Stomach smooth muscle (tissue), 2 donors: ENCODE results near the gene APH1B.

Source experiments
- H3K27ac ChIP-seq: one replicate; pipeline ENCODE4 v1.7.0; 2013; ENCODE audit warnings: mild to moderate bottlenecking, low read length, inconsistent platforms
- H3K27me3 ChIP-seq, 2 donors: one replicate each; pipeline ENCODE4 v1.7.0; 2013; ENCODE audit warnings: low read length in 2 of 2; ENCODE audit not compliant: insufficient read depth in 2 of 2, control insufficient read depth in 1 of 2
- H3K36me3 ChIP-seq, 2 donors: one replicate each; pipeline ENCODE4 v1.7.0; 2013; ENCODE audit warnings: low read length in 2 of 2; ENCODE audit not compliant: control insufficient read depth in 2 of 2, insufficient read depth in 2 of 2
- H3K4me1 ChIP-seq: one replicate; pipeline ENCODE4 v1.7.0; 2013; ENCODE audit warnings: low read length; ENCODE audit not compliant: control insufficient read depth, insufficient read depth
- H3K4me3 ChIP-seq, 2 donors: one replicate each; pipeline ENCODE4 v1.7.0; 2013; ENCODE audit warnings: low read length in 2 of 2
- H3K9ac ChIP-seq, 2 donors: one replicate each; pipeline ENCODE4 v1.7.0; 2013; ENCODE audit warnings: low read length in 2 of 2, mild to moderate bottlenecking in 1 of 2
- H3K9me3 ChIP-seq, 2 donors: one replicate each; pipeline ENCODE4 v1.7.0; 2013; ENCODE audit warnings: low read length in 2 of 2; ENCODE audit not compliant: control insufficient read depth in 2 of 2
- donor health status: healthy.
- donor health status: Pancreatic carcinoma.

APH1B gene

DNA sequence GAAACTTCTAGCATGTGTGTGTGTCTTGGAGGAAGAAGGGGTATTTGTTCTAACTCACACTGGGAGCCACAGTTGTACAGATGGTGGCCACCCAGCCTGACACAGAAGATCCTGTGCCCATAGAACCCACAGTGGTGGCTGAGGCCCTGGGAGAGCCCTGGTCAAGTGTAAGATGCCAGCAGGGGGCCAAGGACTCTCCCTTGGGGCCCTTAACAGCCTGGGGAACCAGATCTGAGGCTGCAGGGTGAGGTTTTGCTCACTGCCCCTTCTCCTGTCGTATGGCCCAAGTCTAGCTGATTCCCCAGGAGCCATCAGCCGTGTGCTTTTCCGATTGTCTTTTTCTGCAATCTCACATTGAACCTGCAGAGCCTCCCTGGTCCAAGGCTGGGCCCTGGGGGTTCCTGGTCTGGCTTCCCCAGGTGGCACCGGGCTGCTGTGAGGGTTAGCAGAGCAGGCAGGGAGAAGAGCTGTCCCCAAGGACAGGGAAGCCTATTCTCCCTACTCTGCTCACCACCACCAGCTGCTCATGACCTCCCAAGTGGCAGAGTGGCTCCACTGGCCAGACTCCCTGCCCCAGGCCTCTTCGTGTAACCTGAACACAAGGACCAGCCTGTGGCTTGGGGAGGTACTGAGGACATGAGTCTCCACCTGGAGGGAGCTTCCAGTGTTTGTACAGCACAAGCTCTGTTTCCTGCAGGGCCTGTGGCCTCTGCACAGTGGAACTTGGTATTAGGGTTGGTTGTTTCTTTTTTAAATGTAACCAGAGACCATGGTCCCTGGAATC, 52.4 kb downstream of the APH1B start:
- Histone ChIP-seq H3K4me1 (no peaks in the 10 kb centered on the region), H3K9ac (no peak overlapping the region), H3K27me3 (no peaks in the 10 kb centered on the region), H3K4me3 (no peak overlapping the region), H3K36me3 (no peaks in the 10 kb centered on the region), H3K9me3 (no peaks in the 10 kb centered on the region), H3K27ac (no peak overlapping the region)

DNA sequence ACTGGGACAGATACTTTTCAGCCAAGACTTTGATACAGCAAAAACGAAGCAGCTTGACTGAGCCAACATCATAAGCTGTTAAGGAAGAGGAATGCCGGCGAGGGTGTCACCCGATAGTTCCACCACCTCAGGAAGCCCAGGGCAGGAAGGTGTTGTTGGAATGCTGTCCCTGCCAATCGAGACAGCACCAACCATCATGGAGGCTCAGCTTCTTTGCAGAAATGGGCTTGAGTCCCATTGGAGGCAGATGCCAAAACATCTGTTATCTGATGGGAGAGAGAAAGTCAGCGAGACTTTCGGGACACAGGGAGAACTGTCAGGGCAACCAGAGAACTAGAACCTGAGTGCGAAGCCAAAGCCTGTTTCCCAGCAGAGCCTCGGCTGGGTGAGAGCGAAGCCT, 53.5 kb downstream of the APH1B start:
- Histone ChIP-seq H3K27me3 (no peaks in the 10 kb centered on the region), H3K9ac (no peak overlapping the region), H3K4me3 (no peak overlapping the region), H3K27ac (no peak overlapping the region), H3K36me3 (no peaks in the 10 kb centered on the region), H3K4me1 (no peaks in the 10 kb centered on the region), H3K9me3 (no peaks in the 10 kb centered on the region)

DNA sequence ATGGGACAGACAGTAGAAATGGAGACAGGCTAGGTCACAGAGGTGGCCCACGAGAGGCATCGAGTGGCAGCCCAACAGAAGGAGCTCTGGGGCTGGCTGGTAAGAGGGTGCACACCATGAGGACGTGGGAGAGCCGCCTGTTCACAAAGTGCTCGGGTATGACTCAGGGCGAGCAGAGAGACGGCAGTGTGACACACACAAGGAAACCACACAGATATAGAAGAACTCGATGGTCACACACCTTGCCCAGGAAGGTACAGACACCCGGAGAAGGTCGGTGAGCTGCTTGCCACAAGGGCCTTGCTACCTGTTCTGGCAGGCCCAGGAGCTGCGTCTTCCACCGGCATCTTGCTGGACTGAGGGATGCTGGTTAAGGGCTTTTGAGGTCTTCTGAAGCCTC, 54.1 kb downstream of the APH1B start:
- H3K9ac ChIP-seq = no peak overlapping the region
- no peaks in the 10 kb centered on the region for H3K4me1 ChIP-seq
- no peaks in the 10 kb centered on the region for H3K9me3 ChIP-seq
- H3K4me3 ChIP-seq = no peak overlapping the region
- H3K27ac ChIP-seq = no peak overlapping the region
- no peaks in the 10 kb centered on the region for H3K36me3 ChIP-seq
- H3K27me3 ChIP-seq = no peaks in the 10 kb centered on the region

DNA sequence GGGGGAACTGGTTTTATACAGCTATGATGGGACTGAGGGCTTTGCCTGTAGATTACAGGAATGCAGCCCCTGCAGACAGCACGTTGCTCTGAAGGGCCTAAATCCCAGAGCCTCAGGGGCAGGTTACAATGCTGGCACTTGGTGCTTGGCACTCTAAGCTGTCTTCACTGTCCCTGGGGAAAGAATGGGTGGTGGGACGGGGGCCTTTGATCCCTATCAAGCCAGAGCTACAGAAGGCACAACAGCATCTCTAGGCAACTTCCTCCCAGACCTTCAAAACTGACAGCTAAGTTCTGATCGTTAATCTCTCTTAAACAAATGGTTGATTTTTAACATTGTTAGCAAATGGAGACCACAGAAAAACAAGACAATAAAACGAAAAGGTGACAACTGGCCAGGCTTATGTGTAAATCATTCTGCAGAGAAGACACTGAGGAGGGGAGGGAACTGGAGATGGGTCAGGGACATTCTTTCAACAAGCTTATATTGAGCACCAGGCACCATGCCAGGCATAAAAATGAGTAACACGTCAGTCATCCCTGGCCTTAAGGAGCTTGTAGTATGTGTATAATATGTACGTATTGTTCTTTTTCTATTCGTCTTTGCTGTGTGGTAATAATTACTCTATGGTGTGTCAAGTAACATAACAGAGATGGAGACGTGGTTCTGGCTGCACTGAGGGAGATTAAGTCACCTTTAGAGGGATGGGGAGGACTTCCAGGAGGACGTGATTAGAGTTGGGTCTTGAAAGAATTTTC, 55.1 kb downstream of the APH1B start:
- no peaks in the 10 kb centered on the region for H3K27me3 ChIP-seq
- no peak overlapping the region for H3K27ac ChIP-seq
- no peak overlapping the region for H3K4me3 ChIP-seq
- H3K4me1 ChIP-seq = no peaks in the 10 kb centered on the region
- H3K9me3 ChIP-seq = no peaks in the 10 kb centered on the region
- no peak overlapping the region for H3K9ac ChIP-seq
- H3K36me3 ChIP-seq = no peaks in the 10 kb centered on the region

DNA sequence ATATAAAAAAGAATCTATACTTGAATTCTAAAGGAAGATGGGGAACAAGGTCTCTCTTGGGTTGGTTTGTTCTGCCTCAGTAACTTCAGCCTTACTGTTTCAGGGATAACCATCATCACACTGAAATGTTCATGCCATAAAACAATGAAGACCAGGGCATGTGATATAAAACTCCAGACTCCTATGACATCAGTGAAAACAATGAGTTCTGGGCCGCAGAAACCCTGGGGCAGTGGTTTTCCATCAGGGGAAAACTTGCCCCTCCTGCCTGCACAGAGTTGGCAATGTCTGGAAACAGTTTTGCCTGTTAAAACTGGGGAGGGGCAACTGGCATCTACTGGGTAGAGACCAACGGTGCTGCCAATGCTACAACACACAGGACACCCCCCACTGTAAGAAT, 57.4 kb downstream of the APH1B start:
- Histone ChIP-seq H3K9ac (no peak overlapping the region), H3K36me3 (no peaks in the 10 kb centered on the region), H3K4me1 (no peaks in the 10 kb centered on the region), H3K27me3 (peaks cover 0 to 2% of the 10 kb centered on the region in 2 donors), H3K9me3 (no peaks in the 10 kb centered on the region), H3K4me3 (no peak overlapping the region), H3K27ac (no peak overlapping the region)

DNA sequence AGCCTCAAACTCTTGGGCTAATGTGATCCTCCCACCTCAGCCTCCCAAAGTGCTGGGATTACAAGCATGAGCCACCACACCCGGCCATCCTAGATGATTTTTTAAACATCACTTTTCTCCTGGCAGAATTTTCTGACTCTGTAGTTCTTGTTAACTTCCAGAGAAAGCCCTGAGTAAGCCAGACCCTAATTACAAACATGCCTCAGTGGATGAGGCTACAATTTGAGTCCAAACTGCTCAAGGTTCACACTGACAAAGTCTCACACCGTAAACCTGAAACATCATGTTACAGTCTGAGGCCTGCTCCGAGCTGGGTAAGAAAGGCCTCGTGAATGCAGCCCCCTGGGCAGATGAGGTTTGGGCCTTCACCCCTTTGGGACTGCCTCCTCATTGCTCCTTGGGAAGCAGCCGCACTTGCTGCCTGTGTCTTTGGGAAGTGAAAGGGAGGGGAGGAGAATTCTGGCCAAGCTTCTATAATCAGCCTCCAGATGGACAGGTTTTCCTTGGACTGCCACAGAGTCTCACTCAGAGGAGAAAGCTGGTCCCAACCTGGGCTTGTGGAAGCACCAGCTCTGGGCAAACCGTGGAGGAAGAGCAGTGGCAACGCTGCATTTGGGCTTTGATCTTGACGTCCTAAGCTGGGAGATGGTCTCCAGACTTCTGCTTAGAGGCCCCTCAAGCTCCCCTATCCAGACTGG, 58.3 kb downstream of the APH1B start:
- no peak overlapping the region for H3K9ac ChIP-seq
- H3K36me3 ChIP-seq = no peaks in the 10 kb centered on the region
- peaks cover 0 to 2% of the 10 kb centered on the region in 2 donors for H3K27me3 ChIP-seq
- no peaks in the 10 kb centered on the region for H3K4me1 ChIP-seq
- no peak overlapping the region for H3K27ac ChIP-seq
- H3K4me3 ChIP-seq = no peak overlapping the region
- no peaks in the 10 kb centered on the region for H3K9me3 ChIP-seq

DNA sequence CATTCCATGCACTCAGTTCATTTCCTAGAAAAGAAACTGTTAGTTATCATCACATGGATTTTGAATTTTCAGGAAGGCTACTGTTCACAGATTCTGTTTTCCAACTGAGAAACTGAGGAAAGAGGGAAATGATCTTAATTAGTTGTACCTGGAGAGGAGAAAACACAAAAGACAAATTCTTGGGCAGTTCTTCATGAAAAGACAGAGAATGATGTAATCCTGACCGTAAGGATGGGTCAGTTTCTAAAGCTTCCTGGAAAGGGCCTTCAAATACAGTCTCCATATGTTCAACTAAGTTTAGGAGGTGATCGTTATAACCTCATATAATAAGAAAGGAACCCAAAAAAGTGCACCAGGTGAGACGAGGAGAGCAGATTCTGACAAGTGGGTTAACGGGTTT, 59.6 kb downstream of the APH1B start:
- Histone ChIP-seq H3K36me3 (no peaks in the 10 kb centered on the region), H3K27me3 (peaks cover 0 to 2% of the 10 kb centered on the region in 2 donors), H3K9ac (no peak overlapping the region), H3K4me3 (no peak overlapping the region), H3K9me3 (no peaks in the 10 kb centered on the region), H3K27ac (no peak overlapping the region), H3K4me1 (no peaks in the 10 kb centered on the region)

DNA sequence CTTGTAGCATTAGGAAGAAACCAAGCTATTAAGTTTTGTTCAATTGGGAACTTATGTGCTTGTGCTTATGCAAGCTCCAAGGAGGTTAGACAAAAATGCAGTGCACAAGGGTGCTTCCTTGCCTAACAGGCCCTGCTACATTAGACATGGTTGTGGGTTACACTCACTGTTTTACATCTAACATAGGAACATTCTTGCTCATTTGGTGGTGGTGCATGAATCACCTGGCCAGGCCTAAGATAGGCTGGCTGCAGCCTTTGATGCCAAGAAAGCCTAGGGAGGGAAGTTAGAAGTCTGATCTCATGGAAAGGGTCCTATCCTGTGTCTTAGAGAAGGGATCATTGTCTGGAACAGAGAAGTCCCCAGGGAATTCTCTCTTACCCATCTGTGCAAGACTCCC, 60.8 kb downstream of the APH1B start:
- H3K4me3 ChIP-seq = no peak overlapping the region

DNA sequence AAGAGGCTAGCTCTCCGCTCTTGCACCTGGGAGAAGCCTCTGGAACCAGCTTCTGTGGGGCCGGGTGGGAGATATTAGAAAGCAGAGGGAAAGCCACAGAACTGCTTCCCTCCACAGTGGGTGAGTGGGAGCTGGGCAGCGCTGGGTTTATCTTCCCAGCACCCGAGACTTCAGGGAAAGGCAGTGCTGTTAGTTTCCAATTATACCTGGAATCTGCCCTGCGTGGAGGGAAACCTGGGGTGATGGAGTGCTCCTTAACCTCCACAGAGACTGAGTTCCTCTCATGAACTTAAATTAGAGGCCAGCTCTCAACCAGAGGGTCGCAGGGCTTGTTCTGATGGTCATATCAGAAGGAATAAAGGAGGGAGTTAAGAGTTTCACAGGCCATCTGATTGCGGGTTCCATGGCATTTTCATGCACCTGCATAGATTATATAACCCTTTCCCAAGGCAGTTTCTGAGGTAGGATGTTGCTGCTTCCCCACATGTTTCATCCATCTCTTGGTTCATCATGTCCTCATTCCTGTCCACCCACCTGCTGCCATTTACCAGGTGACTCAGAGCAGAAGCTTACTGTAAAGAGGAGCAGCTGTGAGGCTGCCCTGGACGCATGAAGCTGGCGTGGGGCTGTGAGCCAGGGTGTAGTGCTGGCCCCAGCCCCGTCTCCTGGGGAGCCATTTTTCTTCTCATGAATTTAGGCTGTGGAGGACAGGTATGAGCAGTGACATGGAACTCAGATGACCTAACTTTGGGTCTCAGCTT, 61.8 kb downstream of the APH1B start:
- no peaks in the 10 kb centered on the region for H3K9me3 ChIP-seq
- H3K9ac ChIP-seq = no peak overlapping the region
- no peak overlapping the region for H3K27ac ChIP-seq
- H3K4me1 ChIP-seq = no peaks in the 10 kb centered on the region
- no peak overlapping the region for H3K4me3 ChIP-seq
- H3K36me3 ChIP-seq = no peaks in the 10 kb centered on the region
- peaks cover 0 to 2% of the 10 kb centered on the region in 2 donors for H3K27me3 ChIP-seq

More for the DNA sequence above, 60.8 kb downstream of the APH1B start:
- H3K9me3 ChIP-seq = no peaks in the 10 kb centered on the region
- H3K27me3 ChIP-seq = peaks cover 0 to 2% of the 10 kb centered on the region in 2 donors
- H3K27ac ChIP-seq = no peak overlapping the region
- no peak overlapping the region for H3K9ac ChIP-seq
- H3K36me3 ChIP-seq = no peaks in the 10 kb centered on the region
- H3K4me1 ChIP-seq = no peaks in the 10 kb centered on the region

DNA sequence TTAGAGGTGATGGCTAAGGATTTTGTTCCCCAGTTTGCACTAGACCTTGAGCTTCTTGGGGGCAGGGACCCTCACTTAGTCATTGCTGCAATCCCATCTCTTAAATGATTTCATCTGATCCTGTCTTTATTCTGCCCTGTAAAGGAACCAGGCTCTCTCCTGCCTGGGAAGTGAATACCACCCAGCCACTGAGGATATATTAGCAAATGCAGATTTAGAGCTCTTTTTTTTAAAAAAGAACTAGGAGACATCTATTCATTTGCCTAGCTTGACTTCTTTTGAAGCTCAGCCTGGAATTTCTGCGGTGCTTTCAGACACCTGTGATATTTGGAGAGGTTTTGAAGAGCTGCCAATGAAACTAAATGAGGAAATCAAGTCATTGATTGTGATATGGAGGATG, 62.4 kb downstream of the APH1B start:
- peaks cover 0 to 2% of the 10 kb centered on the region in 2 donors for H3K27me3 ChIP-seq
- no peak overlapping the region for H3K27ac ChIP-seq
- H3K36me3 ChIP-seq = no peaks in the 10 kb centered on the region
- H3K4me3 ChIP-seq = no peak overlapping the region
- H3K9me3 ChIP-seq = no peaks in the 10 kb centered on the region
- H3K4me1 ChIP-seq = no peaks in the 10 kb centered on the region
- no peak overlapping the region for H3K9ac ChIP-seq
